HG03175 (cell line): ENCODE data around the gene CD48.

Experiments used
- ATAC-seq: cut with Tn5 transposase; IDR thresholded peaks from one replicate; pipeline ENCODE4 v1.9.1; 2021; ENCODE audit warnings: mild to moderate bottlenecking, moderate library complexity; ENCODE audit not compliant: unreplicated experiment

The CD48 gene

GRCh38 chr1:160711602-160712311 is at the start of gene CD48:
Gene CD48, minus strand, starts transcription at chr1:160711822. Its CDS starts 59 bp downstream, at chr1:160711763.
- peak; percentile 37 for ATAC-seq

- no peak for ATAC-seq
Measured at GRCh38 chr1:160761046-160761445, 49.4 kb upstream of the CD48 start.

- ATAC-seq: no peak
Measured at GRCh38 chr1:160759740-160760139, 48.1 kb upstream of the CD48 start.

GRCh38 chr1:160758521-160758920 is 46.9 kb upstream of the CD48 start:
- ATAC-seq: no peak

- ATAC-seq: no peak
Measured at GRCh38 chr1:160756849-160757201, 45.2 kb upstream of the CD48 start.

GRCh38 chr1:160755911-160756848 is 44.6 kb upstream of the CD48 start:
- peak; percentile 82 for ATAC-seq

- no peak for ATAC-seq
Measured at GRCh38 chr1:160755461-160755860, 43.8 kb upstream of the CD48 start.

- ATAC-seq: no peak
Measured at GRCh38 chr1:160753594-160753993, 42.0 kb upstream of the CD48 start.

- ATAC-seq: no peak
Measured at GRCh38 chr1:160752924-160753323, 41.3 kb upstream of the CD48 start.

GRCh38 chr1:160752406-160752805 is 40.8 kb upstream of the CD48 start:
- ATAC-seq: no peak

- no peak for ATAC-seq
Measured at GRCh38 chr1:160750608-160751007, 39.0 kb upstream of the CD48 start.

- ATAC-seq: no peak
Measured at GRCh38 chr1:160748878-160749269, 37.3 kb upstream of the CD48 start.

- ATAC-seq: no peak
Measured at GRCh38 chr1:160748181-160748877, 36.7 kb upstream of the CD48 start.

- ATAC-seq: no peak
Measured at GRCh38 chr1:160747717-160748116, 36.1 kb upstream of the CD48 start.

- no peak for ATAC-seq
Measured at GRCh38 chr1:160746836-160747500, 35.3 kb upstream of the CD48 start.

GRCh38 chr1:160745551-160745950 is 33.9 kb upstream of the CD48 start:
- no peak for ATAC-seq

GRCh38 chr1:160744852-160745520 is 33.4 kb upstream of the CD48 start:
- ATAC-seq: no peak

GRCh38 chr1:160744199-160744851 is 32.7 kb upstream of the CD48 start:
- ATAC-seq: no peak

GRCh38 chr1:160743266-160743665 is 31.6 kb upstream of the CD48 start:
- ATAC-seq: no peak
